HepG2 (cell line): ENCODE data around the gene DLG5.

Source experiments
- BRD4 ChIP-seq: sonication (generic); formaldehyde crosslinking; IDR thresholded peaks from 2 replicates; pipeline ENCODE4 v1.4.0; 2020; ENCODE audit warnings: missing genetic modification reagents
- EED ChIP-seq: sonication (generic); formaldehyde crosslinking; IDR thresholded peaks from 2 replicates; pipeline ENCODE4 v1.5.0; 2020; ENCODE audit warnings: mild to moderate bottlenecking, missing genetic modification reagents
- FOXJ3 ChIP-seq: sonication (generic); formaldehyde crosslinking; IDR thresholded peaks from 2 replicates; pipeline ENCODE4 v1.4.0; 2020; ENCODE audit warnings: missing genetic modification reagents, mild to moderate bottlenecking, borderline replicate concordance
- KLF11 ChIP-seq: IDR thresholded peaks from 2 replicates; pipeline ENCODE4 v1.6.1; 2016; ENCODE audit warnings: missing compliant biosample characterization
- MTA3 ChIP-seq: sonication (generic); formaldehyde crosslinking; IDR thresholded peaks from 2 replicates; pipeline ENCODE4 v1.4.0; 2020; ENCODE audit warnings: missing genetic modification reagents
- NR2C2 ChIP-seq: sonication (generic); formaldehyde crosslinking; IDR thresholded peaks from 2 replicates; pipeline ENCODE4 v1.4.0; 2020; ENCODE audit warnings: missing genetic modification reagents, mild to moderate bottlenecking, moderate library complexity, borderline replicate concordance
- YY1 ChIP-seq: IDR thresholded peaks from 2 replicates; pipeline ENCODE4 v1.6.1; 2011; ENCODE audit warnings: low read length, low read depth, moderate library complexity, mild to moderate bottlenecking; ENCODE audit not compliant: insufficient read depth, insufficient replicate concordance
- ZNF10 ChIP-seq: sonication (generic); formaldehyde crosslinking; IDR thresholded peaks from 2 replicates; pipeline ENCODE4 v1.4.0; 2020; ENCODE audit warnings: mild to moderate bottlenecking, low read depth, missing genetic modification reagents, borderline replicate concordance
- ZNF44 ChIP-seq: sonication (generic); formaldehyde crosslinking; IDR thresholded peaks from 2 replicates; pipeline ENCODE4 v1.5.1; 2020; ENCODE audit warnings: mild to moderate bottlenecking, missing genetic modification reagents

GRCh38 chr10:77770081-77770867, 156.3 kb downstream of the DLG5 start:
- no peak for TF ChIP-seq BRD4 (CRISPR knock-in tag)
- TF ChIP-seq YY1 = no peak
- TF ChIP-seq MTA3 (CRISPR knock-in tag) = no peak
- TF ChIP-seq EED (CRISPR knock-in tag) = no peak
- TF ChIP-seq NR2C2 (CRISPR knock-in tag) = no peak
- no peak for TF ChIP-seq ZNF44 (CRISPR knock-in tag)
- TF ChIP-seq FOXJ3 (CRISPR knock-in tag) = no peak
- TF ChIP-seq ZNF10 (CRISPR knock-in tag) = no peak
- no peak for TF ChIP-seq KLF11 (CRISPR knock-in tag)
